ENCODE measurements around the gene TEPSIN. TPM values are rescaled to one million over a fixed set of nuclear protein-coding genes. Genes with fewer than 3 reads are reported as not detected.

TEPSIN gene
- total and polyA plus RNA-seq, 2 of the 13 experiments (the other 11 are each of a cell fraction or from before 2014, with no cell fraction given), result 16.1 to 18.8 TPM

GRCh38 chr17:81207610-81208581 is 31.0 kb downstream of the TEPSIN start:
- CTCF ChIA-PET (ENCODE audit: low intra/inter-chr PET ratio, low total read pairs), result no interaction called here
- H3K36me3 ChIP-seq (replicated peaks in 1 of 2; ENCODE audit: control insufficient read depth in 1 of 2, insufficient read depth in 2 of 2, low read length in 2 of 2), result peaks cover 16 to 46% of the 10 kb centered on the region in 2 experiments
- no peaks in the 10 kb centered on the region for H3K79me2 ChIP-seq (ENCODE audit: insufficient read depth, low read length)
- no peaks in the 10 kb centered on the region for H3K27me3 ChIP-seq (ENCODE audit: control insufficient read depth in 1 of 2, insufficient read depth in 2 of 2, low read length in 2 of 2)
- in situ Hi-C loops (cut with HindIII; ENCODE audit: extremely low pct_ligation_motif_present, low pct_unique_long_range_greater_than_20kb) (no loop called here), intact Hi-C loops (cut with micrococcal nuclease; ENCODE audit: unreplicated experiment) (no loop called here)
- H2AFZ ChIP-seq (ENCODE audit: low read length), result no peak overlapping the region
- FAIRE-seq (peak; percentile 51), DNase-seq (ENCODE audit: low spot score) (no peak), ATAC-seq (no peak)
- H3K4me3 ChIP-seq (replicated peaks in 1 of 3; ENCODE audit: insufficient read depth in 1 of 3, low read depth in 2 of 3, low read length in 3 of 3), result no peak overlapping the region
- no peaks in the 10 kb centered on the region for H3K9me3 ChIP-seq (ENCODE audit: low read length)
- H3K9ac ChIP-seq (ENCODE audit: insufficient read depth, low read depth, low read length), result no peak overlapping the region
- H3K4me2 ChIP-seq (ENCODE audit: low read depth, low read length), result no peak overlapping the region
- no TSS peak for BruUV-seq (replicated peaks)
- no peak overlapping the region for H3K27ac ChIP-seq (ENCODE audit: extremely low read length, insufficient read depth, low read length)
- POLR2A ChIA-PET, result interaction anchor here (1.5 kb wide), 1 partner anchor 15 kb away, joined by 4 read pairs; the partner anchor contains the start of gene CEP131
- H4K20me1 ChIP-seq (ENCODE audit: insufficient read depth, low read length), result no peaks in the 10 kb centered on the region
- WGBS (ENCODE audit: low lambda C conversion rate), result 93% methylated on average over 20 of the region's 21 CpGs
- no peaks in the 10 kb centered on the region for H3K4me1 ChIP-seq (ENCODE audit: insufficient read depth, low read length)
- TF ChIP-seq JUNB (CRISPR knock-in tag; IDR thresholded peaks at IDR 0.05; ENCODE audit: borderline replicate concordance) (0 out of 2 replicates have a peak, but pooled peaks have one; percentile 23), ZNF646 (CRISPR knock-in tag; IDR thresholded peaks at IDR 0.05) (peak; percentile 94), SKIL (CRISPR knock-in tag; IDR thresholded peaks at IDR 0.05; ENCODE audit: borderline replicate concordance) (0 out of 2 replicates have a peak, but pooled peaks have one; percentile 24), ZGPAT (CRISPR knock-in tag; IDR thresholded peaks at IDR 0.05) (no peak), ZFYVE20 (CRISPR knock-in tag; IDR thresholded peaks at IDR 0.05; ENCODE audit: borderline replicate concordance, low read depth) (peak; percentile 75; the same call in 1 of the 2 replicates), CHCHD3 (CRISPR knock-in tag; IDR thresholded peaks at IDR 0.05) (peak; percentile 70; the same call in 1 of the 2 replicates), HOXA9 (CRISPR knock-in tag; IDR thresholded peaks at IDR 0.05; ENCODE audit: borderline replicate concordance) (0 out of 2 replicates have a peak, but pooled peaks have one; percentile 26), MAZ (IDR thresholded peaks at IDR 0.05; ENCODE audit: borderline replicate concordance, low read depth, low read length) (no peak), MAZ (CRISPR knock-in tag; IDR thresholded peaks at IDR 0.05; ENCODE audit: low read depth) (no peak), GPN1 (CRISPR knock-in tag; IDR thresholded peaks at IDR 0.05; ENCODE audit: borderline replicate concordance) (no peak), HNRNPL (IDR thresholded peaks at IDR 0.05; ENCODE audit: low read depth, low read length) (peak; percentile 63; the same call in 1 of the 2 replicates)
